ENCODE data around the gene OGA.

Gene OGA

DNA sequence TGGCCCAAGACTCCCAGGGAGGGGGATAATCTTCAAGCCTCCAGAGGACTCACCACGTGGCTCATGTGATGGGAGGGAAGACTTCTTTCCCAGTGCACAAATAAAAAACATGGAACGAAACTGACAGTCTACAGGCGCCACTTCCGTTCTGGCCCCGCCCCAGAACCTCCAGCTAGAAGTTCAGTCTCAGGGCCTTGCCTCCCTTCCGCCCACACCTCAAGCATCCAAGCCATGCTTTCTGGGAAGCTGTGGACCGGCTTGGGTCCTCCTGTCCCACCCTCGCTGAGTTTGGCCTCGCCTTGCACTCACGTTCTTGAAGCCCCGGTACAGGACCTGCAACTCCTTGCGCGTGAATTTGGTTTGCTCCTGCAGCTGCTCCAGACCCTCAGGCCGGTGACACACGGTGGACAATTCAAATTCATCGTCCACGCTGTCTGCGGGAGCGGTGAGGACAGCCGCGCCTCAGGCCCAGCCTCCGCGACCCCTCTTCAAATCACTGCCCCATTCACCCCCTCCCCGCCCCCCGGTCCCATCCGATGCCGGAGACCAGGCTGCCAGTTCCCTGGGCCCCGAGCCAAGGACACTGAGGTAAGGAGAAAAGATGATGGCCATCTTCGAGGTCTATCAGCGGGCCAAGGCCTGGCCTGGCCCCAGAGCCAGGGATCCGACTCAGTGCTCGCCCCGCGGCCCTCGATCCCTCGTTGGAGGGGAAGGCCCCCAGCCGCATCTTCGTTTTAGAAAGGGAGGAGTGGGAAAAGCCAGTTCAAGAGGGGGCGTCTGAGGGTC is 10.7 kb upstream of the OGA start:
- TF ChIP-seq GATA2 (IDR thresholded peaks at IDR 0.05; ENCODE audit: low read depth, low read length): no peak
- TF ChIP-seq GATA3 (IDR thresholded peaks at IDR 0.05; ENCODE audit: low read depth, low read length): no peak

GRCh38 chr10:101827919-101828600 is 9.8 kb upstream of the OGA start:
- TF ChIP-seq GATA3 (IDR thresholded peaks at IDR 0.05; ENCODE audit: low read depth, low read length): no peak
- no peak for TF ChIP-seq GATA2 (IDR thresholded peaks at IDR 0.05; ENCODE audit: low read depth, low read length)

DNA sequence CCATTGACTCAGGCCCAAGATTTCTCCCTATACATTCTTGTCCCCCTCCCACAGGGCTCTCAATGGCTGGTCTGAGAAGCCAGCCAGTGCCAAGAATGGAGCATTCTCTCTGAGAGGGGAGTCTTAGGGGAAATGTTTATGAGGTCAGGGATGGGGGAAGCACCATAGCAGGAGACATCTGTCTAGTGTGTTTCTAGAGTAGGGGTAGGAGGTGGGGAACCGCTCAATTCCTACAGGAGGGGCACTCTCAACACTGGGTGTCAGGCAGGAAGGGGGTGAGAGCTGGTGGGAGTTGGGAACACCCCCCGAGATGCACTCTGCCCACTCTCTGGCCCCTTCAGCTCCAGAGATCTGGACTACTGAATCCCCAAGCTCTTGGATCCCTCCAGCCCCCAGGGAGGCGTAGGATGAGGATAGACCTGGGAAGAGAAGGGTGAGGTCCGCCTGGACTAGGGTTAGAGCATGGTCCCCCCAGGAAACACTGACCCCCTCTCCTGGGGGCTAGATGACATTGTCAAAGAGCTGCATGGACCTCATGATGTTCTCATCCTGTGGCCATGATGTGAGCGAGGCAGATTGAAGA is 8.7 kb upstream of the OGA start:
- no peak for TF ChIP-seq GATA2 (IDR thresholded peaks at IDR 0.05; ENCODE audit: low read depth, low read length)
- TF ChIP-seq GATA3 (IDR thresholded peaks at IDR 0.05; ENCODE audit: low read depth, low read length): no peak

- TF ChIP-seq GATA3 (IDR thresholded peaks at IDR 0.05; ENCODE audit: low read depth, low read length): no peak
- no peak for TF ChIP-seq GATA2 (IDR thresholded peaks at IDR 0.05; ENCODE audit: low read depth, low read length)
Observed at GRCh38 chr10:101824736-101825135, 6.5 kb upstream of the OGA start.

DNA sequence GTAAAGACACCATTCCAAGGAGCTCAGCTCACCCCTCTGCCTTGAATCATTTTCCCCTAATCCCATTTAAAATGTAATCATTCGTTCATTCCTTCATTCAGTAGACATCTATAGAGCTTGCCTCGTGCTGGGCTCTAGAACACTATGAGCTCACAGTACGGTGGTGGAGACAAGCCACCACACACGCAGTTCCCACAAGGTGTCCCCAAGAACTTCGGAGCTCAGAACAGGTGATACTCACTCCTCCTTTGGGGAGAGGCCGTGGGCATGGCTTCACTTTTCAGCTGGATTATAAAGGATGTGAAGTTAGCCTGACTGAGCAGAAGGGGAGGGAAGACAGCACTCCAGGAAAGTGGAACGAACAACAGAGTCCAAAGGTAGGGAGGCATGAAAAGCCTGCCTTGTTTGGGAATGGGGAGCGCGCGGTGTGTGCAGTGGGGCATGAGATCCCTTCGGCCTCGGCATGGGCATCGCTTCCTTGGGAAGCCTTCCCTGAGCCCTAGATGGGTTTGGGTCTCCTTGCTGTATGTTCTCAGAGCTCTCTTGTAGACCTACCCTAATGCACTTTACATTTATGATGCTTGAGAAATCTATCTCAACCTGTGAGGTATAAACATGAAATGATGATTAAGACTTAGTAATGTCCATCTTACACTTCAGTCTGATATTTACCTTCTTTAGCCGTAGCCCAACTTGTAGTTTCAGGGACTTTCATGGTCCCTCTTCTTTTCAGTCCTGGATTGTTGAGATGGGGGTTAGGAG is 809 bp upstream of the OGA start:
- no peak for TF ChIP-seq GATA2 (IDR thresholded peaks at IDR 0.05; ENCODE audit: low read depth, low read length)
- no peak for TF ChIP-seq GATA3 (IDR thresholded peaks at IDR 0.05; ENCODE audit: low read depth, low read length)

- TF ChIP-seq GATA2 (IDR thresholded peaks at IDR 0.05; ENCODE audit: low read depth, low read length): no peak
- no peak for TF ChIP-seq GATA3 (IDR thresholded peaks at IDR 0.05; ENCODE audit: low read depth, low read length)
Observed at GRCh38 chr10:101817337-101818118, 716 bp downstream of the OGA start.

DNA sequence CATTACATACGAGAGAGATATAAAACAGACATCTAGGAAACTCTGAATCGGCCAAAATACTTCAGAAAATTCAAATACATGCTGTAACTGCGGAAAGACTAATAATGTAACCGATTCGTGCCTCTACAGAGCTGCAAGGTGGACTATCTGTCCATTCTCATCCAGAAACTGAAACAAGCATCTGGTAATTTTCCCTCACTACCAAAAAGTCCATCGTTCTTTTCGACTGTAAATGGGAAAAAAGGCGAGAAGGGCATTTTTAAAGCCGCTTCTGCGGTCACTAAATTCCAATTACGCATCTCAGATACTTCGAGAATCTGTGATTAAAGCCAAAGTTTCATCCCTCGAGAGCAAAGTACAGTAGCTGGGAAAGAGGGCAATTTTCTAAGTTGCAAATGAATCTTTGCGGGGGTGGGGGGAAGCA is 1.3 kb downstream of the OGA start:
- no peak for TF ChIP-seq GATA3 (IDR thresholded peaks at IDR 0.05; ENCODE audit: low read depth, low read length)
- no peak for TF ChIP-seq GATA2 (IDR thresholded peaks at IDR 0.05; ENCODE audit: low read depth, low read length)

DNA sequence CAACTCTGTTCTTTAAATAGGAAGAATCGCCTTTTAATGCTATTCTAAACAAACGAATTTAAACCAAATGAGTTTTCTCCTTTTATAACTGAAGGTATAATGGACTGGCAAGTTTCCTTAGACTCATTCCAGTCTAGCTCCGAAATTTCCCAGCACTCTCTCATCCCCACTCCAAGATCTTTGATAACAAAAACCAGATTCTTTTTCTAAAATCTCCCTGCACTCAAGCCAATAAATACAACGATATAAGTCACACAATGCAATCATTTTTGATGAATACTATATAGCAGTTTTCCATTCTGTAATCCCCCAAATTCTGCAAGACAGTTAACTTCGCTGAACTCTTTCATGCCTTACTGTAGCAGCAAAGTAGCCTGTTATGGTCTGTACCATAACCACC is 1.9 kb downstream of the OGA start:
- TF ChIP-seq GATA3 (IDR thresholded peaks at IDR 0.05; ENCODE audit: low read depth, low read length) (no peak), GATA2 (IDR thresholded peaks at IDR 0.05; ENCODE audit: low read depth, low read length) (no peak)

- TF ChIP-seq GATA2 (IDR thresholded peaks at IDR 0.05; ENCODE audit: low read depth, low read length) (no peak), GATA3 (IDR thresholded peaks at IDR 0.05; ENCODE audit: low read depth, low read length) (no peak)
Observed at GRCh38 chr10:101814466-101815071, 3.7 kb downstream of the OGA start.

DNA sequence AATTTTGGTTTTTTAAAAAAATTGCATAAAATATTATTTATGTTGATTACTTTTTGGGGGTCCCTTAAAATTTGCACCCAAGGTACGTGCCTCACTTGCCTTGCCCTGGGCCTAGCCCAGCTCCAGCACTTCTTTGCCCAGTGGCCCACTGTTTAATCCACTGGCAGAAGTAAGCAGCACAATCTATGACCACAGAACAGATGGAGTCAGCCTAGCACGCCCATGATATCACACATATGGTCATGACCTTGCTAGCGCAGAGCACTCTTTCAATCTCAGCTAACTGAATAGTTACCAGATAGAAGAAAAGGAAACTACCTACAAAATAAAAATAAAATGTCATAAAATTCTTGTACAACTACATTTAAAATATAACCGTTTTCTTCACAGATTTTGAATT is 5.6 kb downstream of the OGA start:
- TF ChIP-seq GATA3 (IDR thresholded peaks at IDR 0.05; ENCODE audit: low read depth, low read length) (no peak), GATA2 (IDR thresholded peaks at IDR 0.05; ENCODE audit: low read depth, low read length) (no peak)

DNA sequence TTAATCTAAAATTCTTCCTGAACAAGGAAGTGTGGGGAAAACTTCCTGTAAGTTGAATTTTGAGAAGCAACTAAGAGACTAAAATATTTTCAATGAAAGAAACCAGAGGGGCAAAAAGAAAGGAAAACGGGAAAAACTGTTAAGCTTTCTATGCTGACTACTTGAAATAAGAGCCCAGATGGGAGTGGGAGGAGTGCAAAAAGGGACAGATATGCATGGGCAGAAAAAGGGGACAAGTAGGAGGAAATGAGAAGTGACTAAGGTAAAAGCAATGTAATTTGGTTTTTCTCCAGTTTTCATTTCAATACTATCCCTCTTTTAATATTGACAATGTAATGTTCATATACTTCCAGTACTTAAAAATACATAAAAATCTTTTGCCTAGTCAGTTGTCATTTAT is 11.1 kb downstream of the OGA start:
- TF ChIP-seq GATA2 (IDR thresholded peaks at IDR 0.05; ENCODE audit: low read depth, low read length): no peak
- no peak for TF ChIP-seq GATA3 (IDR thresholded peaks at IDR 0.05; ENCODE audit: low read depth, low read length)

DNA sequence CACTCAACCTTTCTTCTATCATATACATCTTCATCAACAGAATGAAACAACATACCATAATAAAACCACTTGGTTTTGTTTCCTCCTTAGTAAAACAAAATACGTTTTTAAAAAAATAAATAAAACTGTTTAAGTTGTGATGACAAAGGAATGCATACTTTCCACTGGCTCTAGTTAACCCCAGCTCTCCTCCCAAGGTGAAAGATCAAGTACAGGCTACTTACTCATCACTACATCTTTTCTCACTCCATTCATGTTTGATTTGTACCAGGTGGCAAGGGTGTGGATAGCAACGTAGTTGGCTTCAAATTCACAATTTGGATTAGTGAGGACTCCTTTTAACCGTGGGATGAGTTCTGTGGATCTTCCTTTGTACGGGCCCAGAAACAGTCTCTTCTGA is 14.7 kb downstream of the OGA start:
- no peak for TF ChIP-seq GATA3 (IDR thresholded peaks at IDR 0.05; ENCODE audit: low read depth, low read length)
- TF ChIP-seq GATA2 (IDR thresholded peaks at IDR 0.05; ENCODE audit: low read depth, low read length): no peak

GRCh38 chr10:101797403-101798059 is 20.7 kb downstream of the OGA start:
- no peak for TF ChIP-seq GATA2 (IDR thresholded peaks at IDR 0.05; ENCODE audit: low read depth, low read length)
- TF ChIP-seq GATA3 (IDR thresholded peaks at IDR 0.05; ENCODE audit: low read depth, low read length): no peak

Measured in SH-SY5Y (cell line).